OCI-LY1 (cell line): ENCODE results near the gene NUFIP1.

ENCODE experiments used
- H2AFZ ChIP-seq: fragments of 200-600 bp; sonication (generic), shearing (Covaris generic); 2 replicates; pipeline ENCODE4 v1.6.0; 2014; ENCODE audit warnings: antibody characterized with exemption, mild to moderate bottlenecking, low read length
- H3F3A ChIP-seq: fragments of 200-600 bp; sonication (generic), shearing (Covaris generic); 2 replicates; pipeline ENCODE4 v1.6.0; 2014; ENCODE audit warnings: mild to moderate bottlenecking, antibody characterized with exemption, low read length, moderate library complexity; ENCODE audit not compliant: insufficient read depth
- H3K27ac ChIP-seq: fragments of 200-600 bp; sonication (generic); 2 replicates; pipeline ENCODE4 v1.5.1; 2014; ENCODE audit warnings: low read length, mixed run types, mild to moderate bottlenecking, low read depth; ENCODE audit not compliant: poor library complexity, severe bottlenecking
- H3K27me3 ChIP-seq: fragments of 200-600 bp; sonication (generic); 2 replicates; pipeline ENCODE4 v1.6.0; 2014; ENCODE audit warnings: antibody characterized with exemption, mild to moderate bottlenecking, low read length, moderate library complexity; ENCODE audit not compliant: insufficient read depth
- H3K36me3 ChIP-seq: fragments of 200-600 bp; sonication (generic); 2 replicates; pipeline ENCODE4 v1.6.1; 2014; ENCODE audit warnings: mild to moderate bottlenecking, antibody characterized with exemption, low read length, moderate library complexity, mixed read lengths; ENCODE audit not compliant: insufficient read depth
- H3K4me1 ChIP-seq: fragments of 200-600 bp; sonication (generic); 2 replicates; pipeline ENCODE4 v1.5.1; 2014; ENCODE audit warnings: mild to moderate bottlenecking, low read length, moderate library complexity; ENCODE audit not compliant: insufficient read depth, severe bottlenecking
- H3K4me2 ChIP-seq: fragments of 200-600 bp; sonication (generic), shearing (Covaris generic); 2 replicates; pipeline ENCODE4 v1.6.1; 2014; ENCODE audit warnings: low read length
- H3K4me3 ChIP-seq: fragments of 200-600 bp; sonication (generic); 2 replicates; pipeline ENCODE4 v1.5.1; 2014; ENCODE audit warnings: low read length, low read depth, mild to moderate bottlenecking, mixed read lengths; ENCODE audit not compliant: poor library complexity, severe bottlenecking
- H3K79me2 ChIP-seq: fragments of 200-600 bp; shearing (Covaris generic); 2 replicates; pipeline ENCODE4 v1.6.1; 2016; ENCODE audit warnings: mixed run types, low read length, mixed read lengths; ENCODE audit not compliant: insufficient read depth
- H3K9ac ChIP-seq: fragments of 200-600 bp; sonication (generic), shearing (Covaris generic); 2 replicates; pipeline ENCODE4 v1.6.1; 2014; ENCODE audit warnings: mild to moderate bottlenecking, low read length, mixed read lengths
- H3K9me2 ChIP-seq: fragments of 200-600 bp; sonication (generic), shearing (Covaris generic); 2 replicates; pipeline ENCODE4 v1.6.1; 2014; ENCODE audit warnings: low read depth, mild to moderate bottlenecking, low read length, mixed read lengths
- H3K9me3 ChIP-seq: fragments of 200-600 bp; shearing (Covaris generic); 2 replicates; pipeline ENCODE4 v1.6.1; 2014; ENCODE audit warnings: low read length, mixed read lengths
- H4K20me1 ChIP-seq: fragments of 200-600 bp; sonication (generic), shearing (Covaris generic); 2 replicates; pipeline ENCODE4 v1.6.0; 2016; ENCODE audit warnings: mild to moderate bottlenecking, low read length; ENCODE audit not compliant: insufficient read depth
- EZH2 ChIP-seq: fragments of 200-600 bp; sonication (generic), shearing (Covaris generic); IDR thresholded peaks from 2 replicates; pipeline ENCODE4 v1.8.0; 2017; ENCODE audit warnings: borderline replicate concordance, mixed run types, mild to moderate bottlenecking, antibody characterized with exemption, low read length, moderate library complexity, mixed read lengths
- TF ChIP-seq, protein P1 (sequence below): fragments of 200-600 bp; sonication (generic), shearing (Covaris generic); IDR thresholded peaks from 2 replicates; pipeline ENCODE4 v1.5.1; 2017; ENCODE audit warnings: mild to moderate bottlenecking, antibody characterized with exemption, low read length, moderate library complexity, mixed read lengths

The NUFIP1 gene

DNA sequence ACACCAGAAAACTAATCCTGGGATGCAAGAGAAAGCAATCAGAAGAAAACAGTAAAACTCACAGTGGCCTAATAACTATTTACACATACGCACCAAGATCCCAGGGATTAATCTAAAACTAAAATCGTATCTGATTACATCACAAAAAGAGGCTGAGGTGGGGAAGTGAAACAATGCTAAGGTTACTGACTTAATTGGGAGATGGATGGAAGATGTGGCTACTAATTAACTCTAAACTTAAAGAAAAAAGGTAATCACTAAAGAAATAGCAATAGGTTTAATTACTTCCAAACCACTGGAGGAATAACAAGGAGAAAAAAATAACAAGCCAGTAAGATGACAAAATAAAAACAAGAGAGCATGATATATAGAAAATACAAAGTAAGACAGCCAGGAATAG lies 50.4 kb downstream of the NUFIP1 start:
- Histone ChIP-seq H3K79me2 (no peaks in the 10 kb centered on the region), H3K9me2 (no peaks in the 10 kb centered on the region), H3K4me1 (no peaks in the 10 kb centered on the region), H3K27ac (no peak overlapping the region), H3K4me2 (no peak overlapping the region), H3K27me3 (no peaks in the 10 kb centered on the region), H3F3A (no peaks in the 10 kb centered on the region), H3K9ac (no peak overlapping the region), H4K20me1 (no peaks in the 10 kb centered on the region), H3K9me3 (no peaks in the 10 kb centered on the region), H3K4me3 (no peak overlapping the region), H3K36me3 (peaks cover 25% of the 10 kb centered on the region), H2AFZ (no peak overlapping the region)
- TF ChIP-seq, protein P1, sequence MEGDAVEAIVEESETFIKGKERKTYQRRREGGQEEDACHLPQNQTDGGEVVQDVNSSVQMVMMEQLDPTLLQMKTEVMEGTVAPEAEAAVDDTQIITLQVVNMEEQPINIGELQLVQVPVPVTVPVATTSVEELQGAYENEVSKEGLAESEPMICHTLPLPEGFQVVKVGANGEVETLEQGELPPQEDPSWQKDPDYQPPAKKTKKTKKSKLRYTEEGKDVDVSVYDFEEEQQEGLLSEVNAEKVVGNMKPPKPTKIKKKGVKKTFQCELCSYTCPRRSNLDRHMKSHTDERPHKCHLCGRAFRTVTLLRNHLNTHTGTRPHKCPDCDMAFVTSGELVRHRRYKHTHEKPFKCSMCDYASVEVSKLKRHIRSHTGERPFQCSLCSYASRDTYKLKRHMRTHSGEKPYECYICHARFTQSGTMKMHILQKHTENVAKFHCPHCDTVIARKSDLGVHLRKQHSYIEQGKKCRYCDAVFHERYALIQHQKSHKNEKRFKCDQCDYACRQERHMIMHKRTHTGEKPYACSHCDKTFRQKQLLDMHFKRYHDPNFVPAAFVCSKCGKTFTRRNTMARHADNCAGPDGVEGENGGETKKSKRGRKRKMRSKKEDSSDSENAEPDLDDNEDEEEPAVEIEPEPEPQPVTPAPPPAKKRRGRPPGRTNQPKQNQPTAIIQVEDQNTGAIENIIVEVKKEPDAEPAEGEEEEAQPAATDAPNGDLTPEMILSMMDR = no peak
- TF ChIP-seq EZH2 = no peak

DNA sequence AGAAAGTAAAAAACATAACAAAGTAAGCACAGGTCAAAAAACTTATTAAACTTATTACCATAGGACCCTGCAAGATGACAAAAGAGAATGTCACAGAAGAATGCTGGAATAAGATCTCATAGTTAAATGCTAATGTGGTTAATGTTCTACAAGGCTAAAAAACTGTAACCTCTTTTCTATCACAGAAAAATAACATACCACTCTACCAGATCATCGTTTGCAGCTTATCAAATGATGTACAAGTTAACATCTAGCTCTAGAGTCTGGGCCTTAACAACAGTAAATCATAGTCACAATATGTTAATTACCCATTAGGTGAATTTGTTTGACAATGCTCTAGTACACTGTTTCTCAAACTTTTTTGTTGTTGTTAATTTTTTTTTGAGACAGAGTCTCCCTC lies 53.0 kb downstream of the NUFIP1 start:
- no peaks in the 10 kb centered on the region for H3K27me3 ChIP-seq
- no peaks in the 10 kb centered on the region for H3K79me2 ChIP-seq
- no peaks in the 10 kb centered on the region for H3K4me1 ChIP-seq
- H3F3A ChIP-seq = no peaks in the 10 kb centered on the region
- H3K36me3 ChIP-seq = 0 out of 2 replicates have a peak, but pooled peaks cover 3% of the 10 kb centered on the region
- no peaks in the 10 kb centered on the region for H4K20me1 ChIP-seq
- no peaks in the 10 kb centered on the region for H3K9me2 ChIP-seq
- no peak for TF ChIP-seq EZH2
- TF ChIP-seq, protein P1 = no peak
- H3K9ac ChIP-seq = no peak overlapping the region
- H2AFZ ChIP-seq = no peak overlapping the region
- no peak overlapping the region for H3K27ac ChIP-seq
- no peak overlapping the region for H3K4me2 ChIP-seq
- H3K4me3 ChIP-seq = no peak overlapping the region
- H3K9me3 ChIP-seq = no peaks in the 10 kb centered on the region

GRCh38 chr13:44934724-44935123 lies 54.5 kb downstream of the NUFIP1 start:
- no peak overlapping the region for H3K9ac ChIP-seq

More at GRCh38 chr13:44934724-44935123, 54.5 kb downstream of the NUFIP1 start:
- Histone ChIP-seq H2AFZ (no peak overlapping the region), H3K9me3 (no peaks in the 10 kb centered on the region), H4K20me1 (no peaks in the 10 kb centered on the region), H3K79me2 (no peaks in the 10 kb centered on the region), H3K36me3 (no peaks in the 10 kb centered on the region), H3K27ac (no peak overlapping the region), H3K9me2 (no peaks in the 10 kb centered on the region), H3K4me1 (no peaks in the 10 kb centered on the region), H3K4me3 (no peak overlapping the region), H3K27me3 (no peaks in the 10 kb centered on the region), H3K4me2 (no peak overlapping the region), H3F3A (no peaks in the 10 kb centered on the region)
- TF ChIP-seq EZH2 = no peak
- TF ChIP-seq, protein P1 = no peak
